ENCODE measurements around the gene CLDN2.

The CLDN2 gene

GRCh38 chrX:106927023-106927422 lies 6.8 kb downstream of the CLDN2 start:
- no peak for DNase-seq

- DNase-seq = no peak
These were observed 7.5 kb downstream of the CLDN2 start for GRCh38 chrX:106927700-106928099.

GRCh38 chrX:106928227-106928626 lies 8.0 kb downstream of the CLDN2 start:
- DNase-seq = no peak

GRCh38 chrX:106931831-106932491 lies 11.8 kb downstream of the CLDN2 start:
- no peak for DNase-seq

GRCh38 chrX:106932492-106932923 lies 12.3 kb downstream of the CLDN2 start:
- DNase-seq = no peak

- DNase-seq = no peak
These were observed 12.8 kb downstream of the CLDN2 start for GRCh38 chrX:106932960-106933537.

GRCh38 chrX:106933538-106933961 lies 13.3 kb downstream of the CLDN2 start:
- DNase-seq = no peak

GRCh38 chrX:106935175-106935574 lies 15.0 kb downstream of the CLDN2 start:
- DNase-seq = no peak

- no peak for DNase-seq
These were observed 16.0 kb downstream of the CLDN2 start for GRCh38 chrX:106936246-106936645.

GRCh38 chrX:106939566-106939965 lies 19.4 kb downstream of the CLDN2 start:
- DNase-seq = no peak

- no peak for DNase-seq
These were observed 19.9 kb downstream of the CLDN2 start for GRCh38 chrX:106940068-106940467.

GRCh38 chrX:106946464-106946863 lies 26.3 kb downstream of the CLDN2 start:
- no peak for DNase-seq

GRCh38 chrX:106948641-106949040 lies 28.4 kb downstream of the CLDN2 start:
- DNase-seq = no peak

- DNase-seq = no peak
These were observed 29.2 kb downstream of the CLDN2 start for GRCh38 chrX:106949366-106949765.

- DNase-seq = no peak
These were observed 30.2 kb downstream of the CLDN2 start for GRCh38 chrX:106950381-106950780.

- no peak for DNase-seq
These were observed 31.0 kb downstream of the CLDN2 start for GRCh38 chrX:106951230-106951629.

- DNase-seq = no peak
These were observed 31.9 kb downstream of the CLDN2 start for GRCh38 chrX:106952089-106952488.

- DNase-seq = no peak
These were observed 32.3 kb downstream of the CLDN2 start for GRCh38 chrX:106952538-106952937.

GRCh38 chrX:106952988-106953387 lies 32.8 kb downstream of the CLDN2 start:
- peak in 1 of 2 donors; percentile 7 for DNase-seq

GRCh38 chrX:106954041-106954440 lies 33.8 kb downstream of the CLDN2 start:
- no peak for DNase-seq

- DNase-seq = no peak
These were observed 35.0 kb downstream of the CLDN2 start for GRCh38 chrX:106955004-106955772.

GRCh38 chrX:106957856-106958255 lies 37.7 kb downstream of the CLDN2 start:
- DNase-seq = no peak

GRCh38 chrX:106959901-106960300 lies 39.7 kb downstream of the CLDN2 start:
- no peak for DNase-seq

- no peak for DNase-seq
These were observed 42.9 kb downstream of the CLDN2 start for GRCh38 chrX:106963111-106963510.
